Measurements from ENCODE around the gene KIDINS220. TPM values are rescaled to one million over a fixed set of nuclear protein-coding genes. Genes with fewer than 3 reads are reported as not detected.

The KIDINS220 gene
- total and polyA plus RNA-seq, 2 of the 13 experiments (the other 11 are each of a cell fraction or from before 2014, with no cell fraction given), result 25.2 to 32.3 TPM

GRCh38 chr2:8681786-8682692 lies 155.4 kb downstream of the KIDINS220 start, which contains the start of gene ID2 (continued):
- TF ChIP-seq RERE (CRISPR knock-in tag; IDR thresholded peaks at IDR 0.05; ENCODE audit: low read depth), result peak; percentile 55; the same call in 1 of the 2 replicates
- peak; percentile 95 for TF ChIP-seq NFYC (CRISPR knock-in tag; IDR thresholded peaks at IDR 0.05)
- TF ChIP-seq FOSL2 (CRISPR knock-in tag; IDR thresholded peaks at IDR 0.05), result peak; percentile 75
- TF ChIP-seq RNF219 (CRISPR knock-in tag; IDR thresholded peaks at IDR 0.05), result peak; percentile 56; the same call in 1 of the 2 replicates
- TF ChIP-seq ZNF790 (CRISPR knock-in tag; IDR thresholded peaks at IDR 0.05; ENCODE audit: borderline replicate concordance), result peak; percentile 67; the same call in 1 of the 2 replicates
- TF ChIP-seq TMF1 (CRISPR knock-in tag; IDR thresholded peaks at IDR 0.05; ENCODE audit: low read depth), result 0 out of 2 replicates have a peak, but pooled peaks have one; percentile 25
- TF ChIP-seq HNRNPL (IDR thresholded peaks at IDR 0.05; ENCODE audit: low read depth, low read length), result peak; percentile 87
- no peak; the same call in 1 of the 2 replicates for TF ChIP-seq ZNF17 (CRISPR knock-in tag; IDR thresholded peaks at IDR 0.05)
- TF ChIP-seq ZNF235 (CRISPR knock-in tag; IDR thresholded peaks at IDR 0.05; ENCODE audit: borderline replicate concordance), result 0 out of 2 replicates have a peak, but pooled peaks have one; percentile 72
- TF ChIP-seq CENPT (CRISPR knock-in tag; IDR thresholded peaks at IDR 0.05; ENCODE audit: low read depth), result peak; percentile 92
- peak; percentile 86 for TF ChIP-seq ZNF574 (CRISPR knock-in tag; IDR thresholded peaks at IDR 0.05)
- peak; percentile 83; the same call in 1 of the 2 replicates for TF ChIP-seq EEA1 (CRISPR knock-in tag; IDR thresholded peaks at IDR 0.05; ENCODE audit: borderline replicate concordance)
- peak; percentile 71; the same call in 1 of the 2 replicates for TF ChIP-seq NRL (CRISPR knock-in tag; IDR thresholded peaks at IDR 0.05; ENCODE audit: borderline replicate concordance)
- TF ChIP-seq SIX1 (CRISPR knock-in tag; IDR thresholded peaks at IDR 0.05; ENCODE audit: borderline replicate concordance), result peak; percentile 73
- TF ChIP-seq TARDBP (CRISPR knock-in tag; IDR thresholded peaks at IDR 0.05), result peak; percentile 34; the same call in 1 of the 2 replicates
- TF ChIP-seq MAX (IDR thresholded peaks at IDR 0.05), result peak; percentile 85
- TF ChIP-seq RBM39 (IDR thresholded peaks at IDR 0.05; ENCODE audit: low read depth, low read length, poor library complexity, severe bottlenecking), result peak; percentile 95

Data from HepG2 (cell line).